ENCODE results near the gene PDYN.

The PDYN gene

GRCh38 chr20:1947535-1947846 is 46.4 kb downstream of the PDYN start:
- peaks cover 2% of the 10 kb centered on the region for H3K27me3 ChIP-seq (ENCODE audit: insufficient read depth, low read length, poor library complexity)
- no peak overlapping the region for H2BK5ac ChIP-seq (ENCODE audit: low read length)
- no peak overlapping the region for H3K27ac ChIP-seq (ENCODE audit: low read depth, low read length)
- H4K5ac ChIP-seq (ENCODE audit: low read length) = no peak overlapping the region
- H2AK5ac ChIP-seq (ENCODE audit: low read length) = no peak overlapping the region
- H3K36me3 ChIP-seq (ENCODE audit: control insufficient read depth, insufficient read depth, low read length) = no peaks in the 10 kb centered on the region
- no peak overlapping the region for H3K4ac ChIP-seq (ENCODE audit: low read depth, low read length)
- no peak overlapping the region for H2BK120ac ChIP-seq (ENCODE audit: low read depth, low read length)
- H3K4me1 ChIP-seq (ENCODE audit: control insufficient read depth, low read depth, low read length) = peaks cover 3% of the 10 kb centered on the region
- H3K23ac ChIP-seq (ENCODE audit: low read length) = no peak overlapping the region
- no CpG with 5 or more reads among the region's 14 CpGs for WGBS (ENCODE audit: extremely low coverage, insufficient coverage, low lambda C conversion rate)
- H3K4me3 ChIP-seq (ENCODE audit: low read length) = no peak overlapping the region
- no peaks in the 10 kb centered on the region for H3K79me1 ChIP-seq (ENCODE audit: low read length)
- no peak overlapping the region for H3K18ac ChIP-seq (ENCODE audit: low read length)
- H3K4me2 ChIP-seq (ENCODE audit: low read length) = no peak overlapping the region
- H2BK15ac ChIP-seq (replicated peaks; ENCODE audit: low read depth) = no peak overlapping the region
- H3K79me2 ChIP-seq (ENCODE audit: control insufficient read depth, insufficient read depth, low read length) = no peaks in the 10 kb centered on the region
- H3K56ac ChIP-seq (ENCODE audit: low read length) = no peak overlapping the region
- no peak overlapping the region for H3K9ac ChIP-seq (ENCODE audit: low read length)
- DNase-seq = no peak
- no peak overlapping the region for H4K8ac ChIP-seq (ENCODE audit: low read depth, low read length)

- H3K27ac ChIP-seq (ENCODE audit: low read depth, low read length) = no peak overlapping the region
- no peak overlapping the region for H3K18ac ChIP-seq (ENCODE audit: low read length)
- no peak overlapping the region for H3K4me3 ChIP-seq (ENCODE audit: low read length)
- H2AK5ac ChIP-seq (ENCODE audit: low read length) = no peak overlapping the region
- no peak overlapping the region for H3K4ac ChIP-seq (ENCODE audit: low read depth, low read length)
- H3K4me2 ChIP-seq (ENCODE audit: low read length) = peak overlapping the region; percentile 48
- peaks cover 2% of the 10 kb centered on the region for H3K27me3 ChIP-seq (ENCODE audit: insufficient read depth, low read length, poor library complexity)
- H4K5ac ChIP-seq (ENCODE audit: low read length) = no peak overlapping the region
- no peak overlapping the region for H2BK15ac ChIP-seq (replicated peaks; ENCODE audit: low read depth)
- no peaks in the 10 kb centered on the region for H3K79me2 ChIP-seq (ENCODE audit: control insufficient read depth, insufficient read depth, low read length)
- peak; percentile 92 for DNase-seq
- no peaks in the 10 kb centered on the region for H3K36me3 ChIP-seq (ENCODE audit: control insufficient read depth, insufficient read depth, low read length)
- no peak overlapping the region for H4K8ac ChIP-seq (ENCODE audit: low read depth, low read length)
- peaks cover 3% of the 10 kb centered on the region for H3K4me1 ChIP-seq (ENCODE audit: control insufficient read depth, low read depth, low read length)
- no CpG with 5 or more reads among the region's 39 CpGs for WGBS (ENCODE audit: extremely low coverage, insufficient coverage, low lambda C conversion rate)
- no peak overlapping the region for H3K9ac ChIP-seq (ENCODE audit: low read length)
- H3K23ac ChIP-seq (ENCODE audit: low read length) = no peak overlapping the region
- H2BK5ac ChIP-seq (ENCODE audit: low read length) = no peak overlapping the region
- no peak overlapping the region for H3K56ac ChIP-seq (ENCODE audit: low read length)
- no peaks in the 10 kb centered on the region for H3K79me1 ChIP-seq (ENCODE audit: low read length)
- H2BK120ac ChIP-seq (ENCODE audit: low read depth, low read length) = no peak overlapping the region
Observed at GRCh38 chr20:1946762-1947534, 46.9 kb downstream of the PDYN start.

- no peak overlapping the region for H3K23ac ChIP-seq (ENCODE audit: low read length)
- no peak overlapping the region for H3K18ac ChIP-seq (ENCODE audit: low read length)
- DNase-seq = no peak
- peaks cover 2% of the 10 kb centered on the region for H3K27me3 ChIP-seq (ENCODE audit: insufficient read depth, low read length, poor library complexity)
- no peak overlapping the region for H3K27ac ChIP-seq (ENCODE audit: low read depth, low read length)
- H2BK15ac ChIP-seq (replicated peaks; ENCODE audit: low read depth) = no peak overlapping the region
- H3K9ac ChIP-seq (ENCODE audit: low read length) = no peak overlapping the region
- peaks cover 3% of the 10 kb centered on the region for H3K4me1 ChIP-seq (ENCODE audit: control insufficient read depth, low read depth, low read length)
- H3K4me2 ChIP-seq (ENCODE audit: low read length) = peak overlapping the region; percentile 48
- no peaks in the 10 kb centered on the region for H3K79me1 ChIP-seq (ENCODE audit: low read length)
- H3K4ac ChIP-seq (ENCODE audit: low read depth, low read length) = no peak overlapping the region
- no peak overlapping the region for H2BK5ac ChIP-seq (ENCODE audit: low read length)
- no peak overlapping the region for H3K56ac ChIP-seq (ENCODE audit: low read length)
- H2BK120ac ChIP-seq (ENCODE audit: low read depth, low read length) = no peak overlapping the region
- no CpG with 5 or more reads among the region's 7 CpGs for WGBS (ENCODE audit: extremely low coverage, insufficient coverage, low lambda C conversion rate)
- H4K8ac ChIP-seq (ENCODE audit: low read depth, low read length) = no peak overlapping the region
- no peak overlapping the region for H4K5ac ChIP-seq (ENCODE audit: low read length)
- H3K36me3 ChIP-seq (ENCODE audit: control insufficient read depth, insufficient read depth, low read length) = no peaks in the 10 kb centered on the region
- H2AK5ac ChIP-seq (ENCODE audit: low read length) = no peak overlapping the region
- no peaks in the 10 kb centered on the region for H3K79me2 ChIP-seq (ENCODE audit: control insufficient read depth, insufficient read depth, low read length)
- no peak overlapping the region for H3K4me3 ChIP-seq (ENCODE audit: low read length)
Observed at GRCh38 chr20:1946442-1946761, 47.5 kb downstream of the PDYN start.

- no peak overlapping the region for H3K4ac ChIP-seq (ENCODE audit: low read depth, low read length)
- H3K18ac ChIP-seq (ENCODE audit: low read length) = no peak overlapping the region
- H3K4me2 ChIP-seq (ENCODE audit: low read length) = no peak overlapping the region
- no peak overlapping the region for H2BK120ac ChIP-seq (ENCODE audit: low read depth, low read length)
- no peak for DNase-seq
- no peak overlapping the region for H3K56ac ChIP-seq (ENCODE audit: low read length)
- H3K79me2 ChIP-seq (ENCODE audit: control insufficient read depth, insufficient read depth, low read length) = no peaks in the 10 kb centered on the region
- H4K8ac ChIP-seq (ENCODE audit: low read depth, low read length) = no peak overlapping the region
- H2BK15ac ChIP-seq (replicated peaks; ENCODE audit: low read depth) = no peak overlapping the region
- no peak overlapping the region for H2AK5ac ChIP-seq (ENCODE audit: low read length)
- no peaks in the 10 kb centered on the region for H3K79me1 ChIP-seq (ENCODE audit: low read length)
- H3K27ac ChIP-seq (ENCODE audit: low read depth, low read length) = no peak overlapping the region
- H2BK5ac ChIP-seq (ENCODE audit: low read length) = no peak overlapping the region
- H3K27me3 ChIP-seq (ENCODE audit: insufficient read depth, low read length, poor library complexity) = peaks cover 2% of the 10 kb centered on the region
- no peaks in the 10 kb centered on the region for H3K36me3 ChIP-seq (ENCODE audit: control insufficient read depth, insufficient read depth, low read length)
- H3K4me3 ChIP-seq (ENCODE audit: low read length) = no peak overlapping the region
- H3K4me1 ChIP-seq (ENCODE audit: control insufficient read depth, low read depth, low read length) = peaks cover 3% of the 10 kb centered on the region
- H3K9ac ChIP-seq (ENCODE audit: low read length) = no peak overlapping the region
- no peak overlapping the region for H4K5ac ChIP-seq (ENCODE audit: low read length)
- no peak overlapping the region for H3K23ac ChIP-seq (ENCODE audit: low read length)
- WGBS (ENCODE audit: extremely low coverage, insufficient coverage, low lambda C conversion rate) = no CpG with 5 or more reads among the region's 7 CpGs
Observed at GRCh38 chr20:1945660-1946059, 48.2 kb downstream of the PDYN start.

GRCh38 chr20:1945134-1945618 is 48.7 kb downstream of the PDYN start:
- Histone ChIP-seq H3K36me3 (ENCODE audit: control insufficient read depth, insufficient read depth, low read length) (no peaks in the 10 kb centered on the region), H3K27me3 (ENCODE audit: insufficient read depth, low read length, poor library complexity) (peaks cover 2% of the 10 kb centered on the region), H3K18ac (ENCODE audit: low read length) (no peak overlapping the region)

More at GRCh38 chr20:1945134-1945618, 48.7 kb downstream of the PDYN start:
- no peak overlapping the region for H2BK15ac ChIP-seq (replicated peaks; ENCODE audit: low read depth)
- DNase-seq = no peak
- no peaks in the 10 kb centered on the region for H3K79me1 ChIP-seq (ENCODE audit: low read length)
- no peak overlapping the region for H3K4me2 ChIP-seq (ENCODE audit: low read length)
- H3K23ac ChIP-seq (ENCODE audit: low read length) = no peak overlapping the region
- no peak overlapping the region for H2BK5ac ChIP-seq (ENCODE audit: low read length)
- H2BK120ac ChIP-seq (ENCODE audit: low read depth, low read length) = no peak overlapping the region
- no peaks in the 10 kb centered on the region for H3K79me2 ChIP-seq (ENCODE audit: control insufficient read depth, insufficient read depth, low read length)
- no peak overlapping the region for H3K27ac ChIP-seq (ENCODE audit: low read depth, low read length)
- no peak overlapping the region for H3K4ac ChIP-seq (ENCODE audit: low read depth, low read length)
- no peak overlapping the region for H3K56ac ChIP-seq (ENCODE audit: low read length)
- H4K8ac ChIP-seq (ENCODE audit: low read depth, low read length) = no peak overlapping the region
- no CpG with 5 or more reads among the region's 9 CpGs for WGBS (ENCODE audit: extremely low coverage, insufficient coverage, low lambda C conversion rate)
- no peak overlapping the region for H4K5ac ChIP-seq (ENCODE audit: low read length)
- no peak overlapping the region for H3K4me3 ChIP-seq (ENCODE audit: low read length)
- peaks cover 3% of the 10 kb centered on the region for H3K4me1 ChIP-seq (ENCODE audit: control insufficient read depth, low read depth, low read length)
- H2AK5ac ChIP-seq (ENCODE audit: low read length) = no peak overlapping the region
- H3K9ac ChIP-seq (ENCODE audit: low read length) = no peak overlapping the region

Measured in mesendoderm (in vitro differentiated cells).